Mucosa of descending colon (tissue), 3 donors: ENCODE data around the gene IL17RB. TPM values are rescaled to one million over a fixed set of nuclear protein-coding genes. Genes with fewer than 3 reads are reported as not detected.

Source experiments
- ATAC-seq: fragments of 200-7000 bp; cut with Tn5 transposase; one replicate; pipeline ENCODE4 v1.9.1; 2020; ENCODE audit warnings: mild to moderate bottlenecking, moderate library complexity
- DNase-seq, 3 donors: peaks; one replicate each; pipeline ENCODE4 v3.0.0-alpha.2; 2020
- H3K36me3 ChIP-seq: fragments of 200-600 bp; one replicate; pipeline ENCODE4 v1.8.0; 2021; ENCODE audit warnings: low read depth, mild to moderate bottlenecking
- H3K4me1 ChIP-seq: fragments of 200-600 bp; one replicate; pipeline ENCODE4 v1.8.0; 2021; ENCODE audit warnings: low read depth, mild to moderate bottlenecking
- H3K4me3 ChIP-seq: fragments of 200-600 bp; one replicate; pipeline ENCODE4 v1.8.0; 2021; ENCODE audit warnings: mild to moderate bottlenecking
- H3K9me3 ChIP-seq: fragments of 200-600 bp; one replicate; pipeline ENCODE4 v1.8.0; 2021; ENCODE audit warnings: mild to moderate bottlenecking
- intact Hi-C, 2 donors: fragments of 100-400 bp; cut with DNase I in 1 of 2; cut with micrococcal nuclease in 1 of 2; formaldehyde crosslinking; loops; one replicate each; pipeline versions ENCODE4 v1.11.0 to v1.11.1; 2022; cut with DNase I, micrococcal nuclease
- total RNA-seq, 3 donors: library from RNA; stranded (reverse); fragmentation: NEBNext Ultra II Directional in 2 of 3; extraction: Animal tissue kit (Norgen Biotek cat#: 25700) in 2 of 3; gene quantifications; one replicate each; pipeline versions ENCODE4 v1.2.1 to v1.2.4, GENCODE V29; 2021 to 2023
- TF ChIP-seq, protein P1 (sequence below): fragments of 200-600 bp; IDR thresholded peaks from one replicate; pipeline ENCODE4 v1.8.0; 2022; ENCODE audit warnings: antibody characterized with exemption, mild to moderate bottlenecking
- donor health status: DM: no; HTN: no; CAD: no; lungs with moderate emphysema.
- donor health status: DM: no; HTN: no; CAD: no.
- donor health status: DM: no; HTN: yes; CAD: no.

IL17RB gene
- total RNA-seq, 3 donors from 2014 or later, result 10.3 to 13.4 (median 10.9) TPM

DNA sequence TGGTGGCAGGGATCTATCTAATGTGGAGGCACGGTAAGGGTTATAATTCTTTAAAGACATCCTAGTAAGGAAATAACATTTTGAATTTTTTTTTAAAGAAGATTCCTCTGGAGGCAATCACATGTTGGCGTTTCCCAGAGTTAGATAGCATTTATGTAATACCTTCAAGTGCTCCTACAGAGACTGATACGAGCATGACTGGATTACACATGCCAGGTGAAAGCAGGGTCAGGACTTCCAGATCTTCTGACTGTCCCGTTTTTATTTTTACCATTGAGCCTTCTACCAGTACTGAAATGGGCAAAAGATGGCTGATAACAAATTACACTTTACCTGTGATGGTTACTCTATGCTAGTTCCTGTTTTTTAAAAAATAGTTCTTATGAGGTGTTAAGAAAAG, 13.8 kb downstream of the IL17RB start:
- Histone ChIP-seq H3K36me3 (peaks cover 9% of the 10 kb centered on the region), H3K4me3 (no peak overlapping the region), H3K9me3 (no peaks in the 10 kb centered on the region), H3K4me1 (no peaks in the 10 kb centered on the region)
- TF ChIP-seq, protein P1, sequence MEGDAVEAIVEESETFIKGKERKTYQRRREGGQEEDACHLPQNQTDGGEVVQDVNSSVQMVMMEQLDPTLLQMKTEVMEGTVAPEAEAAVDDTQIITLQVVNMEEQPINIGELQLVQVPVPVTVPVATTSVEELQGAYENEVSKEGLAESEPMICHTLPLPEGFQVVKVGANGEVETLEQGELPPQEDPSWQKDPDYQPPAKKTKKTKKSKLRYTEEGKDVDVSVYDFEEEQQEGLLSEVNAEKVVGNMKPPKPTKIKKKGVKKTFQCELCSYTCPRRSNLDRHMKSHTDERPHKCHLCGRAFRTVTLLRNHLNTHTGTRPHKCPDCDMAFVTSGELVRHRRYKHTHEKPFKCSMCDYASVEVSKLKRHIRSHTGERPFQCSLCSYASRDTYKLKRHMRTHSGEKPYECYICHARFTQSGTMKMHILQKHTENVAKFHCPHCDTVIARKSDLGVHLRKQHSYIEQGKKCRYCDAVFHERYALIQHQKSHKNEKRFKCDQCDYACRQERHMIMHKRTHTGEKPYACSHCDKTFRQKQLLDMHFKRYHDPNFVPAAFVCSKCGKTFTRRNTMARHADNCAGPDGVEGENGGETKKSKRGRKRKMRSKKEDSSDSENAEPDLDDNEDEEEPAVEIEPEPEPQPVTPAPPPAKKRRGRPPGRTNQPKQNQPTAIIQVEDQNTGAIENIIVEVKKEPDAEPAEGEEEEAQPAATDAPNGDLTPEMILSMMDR, result no peak
- no peak for DNase-seq
- no peak for ATAC-seq
- intact Hi-C loops, result no loop called here

DNA sequence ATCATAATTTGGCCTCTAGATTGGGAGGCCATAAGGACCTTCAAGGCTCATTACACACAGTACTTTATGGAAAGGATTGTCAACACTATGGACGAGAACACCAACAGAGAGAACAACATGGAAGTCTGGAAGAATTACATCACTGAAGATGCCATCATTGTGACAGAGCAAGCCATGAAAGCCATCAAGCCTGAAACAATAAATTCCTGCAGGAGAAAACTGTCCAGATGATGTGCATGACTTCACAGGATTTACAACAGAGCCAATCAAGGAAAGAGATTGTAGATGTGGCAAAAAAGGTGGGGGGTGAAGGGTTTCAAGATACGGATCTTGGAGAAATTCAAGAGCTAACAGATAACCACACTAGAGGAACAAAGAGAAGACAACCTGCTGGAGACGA, 15.9 kb downstream of the IL17RB start:
- Histone ChIP-seq H3K36me3 (peaks cover 10% of the 10 kb centered on the region), H3K9me3 (no peaks in the 10 kb centered on the region), H3K4me1 (no peaks in the 10 kb centered on the region), H3K4me3 (no peak overlapping the region)
- TF ChIP-seq, protein P1, result no peak
- no peak for ATAC-seq
- DNase-seq, result no peak
- intact Hi-C loops, result no loop called here

DNA sequence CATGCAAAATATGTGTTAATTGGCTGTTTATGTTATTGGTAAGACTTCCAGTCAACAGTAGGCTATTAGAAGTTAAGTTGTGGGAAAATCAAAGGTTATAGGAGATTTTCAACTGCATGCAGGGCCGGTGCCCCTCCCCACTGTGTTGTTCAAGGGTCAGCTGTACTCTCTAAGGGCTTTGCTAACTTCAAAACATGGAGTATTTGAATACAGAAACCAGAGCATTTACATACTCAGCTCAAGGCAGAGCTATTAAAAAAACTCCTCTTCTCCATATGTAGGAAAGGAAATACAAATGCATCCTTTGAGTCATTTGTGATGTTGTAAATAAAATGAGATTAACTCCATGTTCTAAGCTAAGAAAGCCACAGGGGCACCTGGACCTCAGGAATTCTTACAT, 16.8 kb downstream of the IL17RB start:
- ATAC-seq, result no peak
- intact Hi-C loops, result no loop called here

DNA sequence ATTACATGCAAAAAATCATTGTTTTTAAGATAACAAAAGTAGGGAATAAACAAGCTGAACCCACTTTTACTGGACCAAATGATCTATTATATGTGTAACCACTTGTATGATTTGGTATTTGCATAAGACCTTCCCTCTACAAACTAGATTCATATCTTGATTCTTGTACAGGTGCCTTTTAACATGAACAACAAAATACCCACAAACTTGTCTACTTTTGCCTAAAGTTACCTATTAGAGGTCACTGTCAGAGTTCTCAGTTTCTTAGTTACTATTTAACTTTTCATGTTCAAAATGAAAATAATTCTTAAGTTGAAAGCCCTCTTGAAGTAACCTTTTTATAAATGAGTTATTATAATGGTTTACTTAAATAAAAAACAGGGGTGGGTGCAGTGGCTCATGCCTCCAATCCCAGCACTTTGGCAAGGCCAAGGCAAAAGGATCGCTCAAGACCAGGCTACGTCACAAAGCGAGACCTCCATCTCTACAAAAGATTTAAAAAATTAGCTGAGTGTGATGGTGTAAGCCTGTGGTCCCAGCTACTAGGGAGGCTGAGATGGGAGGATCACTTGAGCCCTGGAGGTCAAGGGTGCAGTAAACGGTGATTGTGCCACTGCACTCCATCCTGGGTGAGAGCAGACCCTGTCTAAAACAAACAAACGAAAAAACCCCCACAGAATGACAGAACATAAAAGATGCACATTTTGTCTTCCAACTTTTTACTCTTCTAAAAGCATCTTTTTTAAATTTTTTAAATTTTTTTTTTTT, 19.5 kb downstream of the IL17RB start:
- ATAC-seq, result no peak
- DNase-seq, result no peak
- H3K36me3 ChIP-seq, result peaks cover 13% of the 10 kb centered on the region
- no peaks in the 10 kb centered on the region for H3K4me1 ChIP-seq
- TF ChIP-seq, protein P1, result no peak
- H3K4me3 ChIP-seq, result no peak overlapping the region
- H3K9me3 ChIP-seq, result no peaks in the 10 kb centered on the region
- intact Hi-C loops, result no loop called here

More for the DNA sequence above, 16.8 kb downstream of the IL17RB start:
- no peak for DNase-seq
- no peak overlapping the region for H3K4me3 ChIP-seq
- no peaks in the 10 kb centered on the region for H3K4me1 ChIP-seq
- H3K36me3 ChIP-seq, result peaks cover 10% of the 10 kb centered on the region
- TF ChIP-seq, protein P1, result no peak
- H3K9me3 ChIP-seq, result no peaks in the 10 kb centered on the region

DNA sequence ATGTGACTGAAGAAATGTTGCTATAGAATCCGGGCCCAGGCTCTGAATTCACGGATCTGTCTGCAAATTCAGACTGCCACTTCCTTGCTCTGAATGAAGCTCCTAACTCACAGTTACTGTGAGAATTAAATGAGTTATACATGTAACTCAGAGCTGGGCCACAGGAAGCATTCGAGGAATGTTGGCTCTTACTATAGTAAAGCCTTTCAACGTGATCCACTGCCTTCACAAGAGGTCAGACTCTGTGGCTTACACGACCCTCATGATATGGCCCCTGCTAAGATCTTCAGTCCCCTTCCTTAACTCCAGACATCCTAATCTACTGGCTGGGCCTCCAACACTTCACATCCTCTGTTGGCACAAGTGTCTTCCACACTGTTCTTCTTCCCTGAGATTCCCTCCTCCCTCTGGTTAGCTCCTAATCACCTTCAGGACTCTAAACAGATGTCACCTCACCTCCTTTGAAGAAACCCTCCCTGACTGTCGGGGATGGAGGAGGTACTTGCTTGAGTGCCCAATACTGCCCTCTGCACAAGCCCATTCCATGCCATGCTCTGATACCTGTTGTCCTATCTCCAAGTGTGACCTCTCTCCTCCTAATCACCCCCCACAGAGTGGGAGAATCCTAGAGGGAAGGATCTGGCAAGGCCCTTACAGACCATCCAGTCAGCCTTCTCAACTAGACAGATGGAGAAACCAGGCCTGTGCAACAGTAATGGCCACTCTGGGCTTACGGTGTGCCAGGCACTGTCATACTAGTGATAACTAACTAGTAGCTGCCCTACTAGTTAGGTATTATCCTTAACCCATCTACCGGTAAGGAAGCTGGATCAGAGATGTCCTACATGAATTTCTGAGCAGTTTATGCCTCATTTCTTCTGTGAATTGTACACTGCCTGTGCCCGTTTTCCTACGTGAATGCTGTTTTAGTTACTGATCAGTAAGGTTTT, 34.3 kb downstream of the IL17RB start:
- DNase-seq (no peak), ATAC-seq (no peak)
- TF ChIP-seq, protein P1, result no peak
- H3K36me3 ChIP-seq, result peaks cover 9% of the 10 kb centered on the region
- H3K4me3 ChIP-seq, result no peak overlapping the region
- no peaks in the 10 kb centered on the region for H3K9me3 ChIP-seq
- peaks cover 10% of the 10 kb centered on the region for H3K4me1 ChIP-seq
- intact Hi-C loops, result no loop called here
